A549 (cell line): Measurements from ENCODE around the gene PDXK.

ENCODE experiments used
- BHLHE40 ChIP-seq: IDR thresholded peaks from 2 replicates; pipeline ENCODE4 v1.6.1; 2012; ENCODE audit warnings: low read depth, low read length, inconsistent platforms
- CBX8 ChIP-seq: fragments of 200-600 bp; sonication (generic); IDR thresholded peaks from 2 replicates; pipeline ENCODE4 v1.6.1; 2016
- CEBPB ChIP-seq, 2 experiments: fragments of >200 bp in 1 of 2; sonication (Bioruptor Twin) in 1 of 2; formaldehyde crosslinking in 1 of 2; IDR thresholded peaks; 2 replicates each; pipeline ENCODE4 v1.6.1; 2012 to 2016
- CHD2 ChIP-seq: fragments of 150-350 bp; IDR thresholded peaks from 2 replicates; pipeline ENCODE4 v1.6.1; 2014; ENCODE audit warnings: low read length; ENCODE audit not compliant: partially characterized antibody
- EP300 ChIP-seq, 2 experiments: fragments of >200 bp; sonication (Bioruptor Twin); formaldehyde crosslinking; IDR thresholded peaks; 2 replicates in 1 of 2; 3 replicates in 1 of 2; pipeline ENCODE4 v1.6.1; 2016 to 2017
- MYC ChIP-seq: IDR thresholded peaks from 2 replicates; pipeline ENCODE4 v1.6.1; 2012; ENCODE audit warnings: mild to moderate bottlenecking, inconsistent platforms, low read length, improper control_type of control experiment, borderline replicate concordance
- NPAS2 ChIP-seq: fragments of 250-450 bp; sonication (Bioruptor Pico); IDR thresholded peaks from 2 replicates; pipeline ENCODE4 v1.8.0; 2022; ENCODE audit warnings: mild to moderate bottlenecking, moderate library complexity, borderline replicate concordance
- NR3C1 ChIP-seq: fragments of >200 bp; sonication (Bioruptor Twin); formaldehyde crosslinking; IDR thresholded peaks from 3 replicates; pipeline ENCODE4 v1.6.1; 2017
- POLR2A ChIP-seq: IDR thresholded peaks from 2 replicates; pipeline ENCODE4 v1.6.1; 2012; ENCODE audit warnings: mild to moderate bottlenecking, low read length
- RFX5 ChIP-seq: fragments of 450-650 bp; IDR thresholded peaks from 2 replicates; pipeline ENCODE4 v1.7.1; 2014; ENCODE audit warnings: antibody characterized with exemption, mild to moderate bottlenecking, moderate library complexity
- TF ChIP-seq, protein P1 (sequence below): fragments of >200 bp; sonication (Bioruptor Twin); formaldehyde crosslinking; IDR thresholded peaks from 3 replicates; pipeline ENCODE4 v1.5.1; 2016
- TF ChIP-seq, protein P2 (sequence below): fragments of 450-650 bp; IDR thresholded peaks from 2 replicates; pipeline ENCODE4 v1.6.1; 2014; ENCODE audit warnings: antibody characterized with exemption
- TF ChIP-seq, protein P3 (sequence below): IDR thresholded peaks from 2 replicates; pipeline ENCODE4 v1.6.1; 2012

DNA sequence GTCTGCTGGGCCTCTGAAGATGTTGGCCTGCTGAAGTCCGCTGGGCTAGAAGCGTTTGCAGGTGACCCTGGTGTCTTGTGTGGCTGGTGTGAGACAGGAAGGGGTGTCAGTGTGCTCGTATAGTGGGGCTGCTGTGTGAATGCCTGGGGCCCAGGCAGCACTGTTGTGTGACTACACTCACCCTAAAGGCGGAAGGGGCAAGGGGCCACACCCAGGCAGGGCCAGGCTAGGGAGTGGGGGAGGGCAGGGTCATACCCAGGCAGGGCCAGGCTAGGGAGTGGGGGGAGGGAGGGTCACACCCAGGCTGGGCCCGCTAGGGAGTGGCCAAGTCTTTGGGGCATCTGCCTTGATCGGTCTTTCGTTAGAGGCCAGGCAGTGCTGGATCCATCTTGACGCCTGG is 25.0 kb downstream of the PDXK start:
- TF ChIP-seq NPAS2 (CRISPR knock-in tag) (no peak), RFX5 (no peak), NR3C1 (no peak), CBX8 (no peak), BHLHE40 (no peak), EP300 (IDR thresholded peaks at IDR 0.05) (no peak), CHD2 (no peak), CEBPB (IDR thresholded peaks at IDR 0.05) (no peak), POLR2A (no peak), MYC (no peak)
- TF ChIP-seq, protein P1, sequence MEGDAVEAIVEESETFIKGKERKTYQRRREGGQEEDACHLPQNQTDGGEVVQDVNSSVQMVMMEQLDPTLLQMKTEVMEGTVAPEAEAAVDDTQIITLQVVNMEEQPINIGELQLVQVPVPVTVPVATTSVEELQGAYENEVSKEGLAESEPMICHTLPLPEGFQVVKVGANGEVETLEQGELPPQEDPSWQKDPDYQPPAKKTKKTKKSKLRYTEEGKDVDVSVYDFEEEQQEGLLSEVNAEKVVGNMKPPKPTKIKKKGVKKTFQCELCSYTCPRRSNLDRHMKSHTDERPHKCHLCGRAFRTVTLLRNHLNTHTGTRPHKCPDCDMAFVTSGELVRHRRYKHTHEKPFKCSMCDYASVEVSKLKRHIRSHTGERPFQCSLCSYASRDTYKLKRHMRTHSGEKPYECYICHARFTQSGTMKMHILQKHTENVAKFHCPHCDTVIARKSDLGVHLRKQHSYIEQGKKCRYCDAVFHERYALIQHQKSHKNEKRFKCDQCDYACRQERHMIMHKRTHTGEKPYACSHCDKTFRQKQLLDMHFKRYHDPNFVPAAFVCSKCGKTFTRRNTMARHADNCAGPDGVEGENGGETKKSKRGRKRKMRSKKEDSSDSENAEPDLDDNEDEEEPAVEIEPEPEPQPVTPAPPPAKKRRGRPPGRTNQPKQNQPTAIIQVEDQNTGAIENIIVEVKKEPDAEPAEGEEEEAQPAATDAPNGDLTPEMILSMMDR, result no peak
- TF ChIP-seq, protein P2, sequence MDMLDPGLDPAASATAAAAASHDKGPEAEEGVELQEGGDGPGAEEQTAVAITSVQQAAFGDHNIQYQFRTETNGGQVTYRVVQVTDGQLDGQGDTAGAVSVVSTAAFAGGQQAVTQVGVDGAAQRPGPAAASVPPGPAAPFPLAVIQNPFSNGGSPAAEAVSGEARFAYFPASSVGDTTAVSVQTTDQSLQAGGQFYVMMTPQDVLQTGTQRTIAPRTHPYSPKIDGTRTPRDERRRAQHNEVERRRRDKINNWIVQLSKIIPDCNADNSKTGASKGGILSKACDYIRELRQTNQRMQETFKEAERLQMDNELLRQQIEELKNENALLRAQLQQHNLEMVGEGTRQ, result no peak
- TF ChIP-seq, protein P3, sequence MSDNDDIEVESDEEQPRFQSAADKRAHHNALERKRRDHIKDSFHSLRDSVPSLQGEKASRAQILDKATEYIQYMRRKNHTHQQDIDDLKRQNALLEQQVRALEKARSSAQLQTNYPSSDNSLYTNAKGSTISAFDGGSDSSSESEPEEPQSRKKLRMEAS, result no peak
